B cell (primary cell): ENCODE data around the gene PAPOLB. TPM values are rescaled to one million over a fixed set of nuclear protein-coding genes. Genes with fewer than 3 reads are reported as not detected.

Experiments used
- ATAC-seq: fragments of 200-7000 bp; cut with Tn5 transposase; one replicate; pipeline ENCODE4 v1.10.0; 2021; ENCODE audit warnings: low read depth, mild to moderate bottlenecking, moderate number of reproducible peaks, moderate library complexity
- CTCF ChIA-PET: fragments of 350-600 bp; sonication (Branson Sonifier 250); formaldehyde crosslinking; loops from one replicate; lab custom pipeline; 2021; ENCODE audit warnings: antibody characterized with exemption, inconsistent platforms; lab: Charles Lee
- POLR2A ChIA-PET: fragments of 350-600 bp; sonication (Branson Sonifier 250); formaldehyde crosslinking; loops from one replicate; lab custom pipeline; 2021; ENCODE audit warnings: antibody characterized with exemption; lab: Charles Lee
- DNase-seq: peaks from one replicate; pipeline ENCODE4 v3.0.0; 2013
- H2AFZ ChIP-seq: 2 replicates; pipeline ENCODE4 v1.6.1; 2012; ENCODE audit warnings: mild to moderate bottlenecking, low read depth, low read length; ENCODE audit not compliant: insufficient read depth, poor library complexity, severe bottlenecking
- H3K27ac ChIP-seq, 2 donors: 1 replicate in 1 of 2; 2 replicates in 1 of 2; pipeline ENCODE4 v1.5.1; 2012 to 2013; ENCODE audit warnings: low read length in 2 of 2, mild to moderate bottlenecking in 2 of 2, moderate library complexity in 1 of 2
- H3K27me3 ChIP-seq, 4 experiments: fragments of 200-600 bp in 1 of 4; sonication (generic) in 1 of 4; replicated peaks in 1 of 4; 1 replicate in 2 of 4; 2 replicates in 2 of 4; pipeline versions ENCODE4 v1.6.1 to v1.7.0; 2013 to 2016; ENCODE audit warnings: low read length in 3 of 4, mild to moderate bottlenecking in 2 of 4, mixed read lengths in 1 of 4, moderate library complexity in 1 of 4; ENCODE audit not compliant: insufficient read depth in 4 of 4, control insufficient read depth in 3 of 4; ENCODE audit errors: control extremely low read depth in 1 of 4
- H3K36me3 ChIP-seq, 2 experiments: replicated peaks in 1 of 2; 1 replicate in 1 of 2; 2 replicates in 1 of 2; pipeline versions ENCODE4 v1.6.1 to v1.7.1; 2013; ENCODE audit warnings: low read length in 1 of 2; ENCODE audit not compliant: insufficient read depth in 2 of 2, control insufficient read depth in 1 of 2; ENCODE audit errors: control extremely low read depth in 1 of 2, extremely low read depth in 1 of 2
- H3K4me1 ChIP-seq, 2 donors: fragments of 200-600 bp in 1 of 2; sonication (generic) in 1 of 2; 1 replicate in 1 of 2; 2 replicates in 1 of 2; pipeline versions ENCODE4 v1.5.1 to v1.6.1; 2013 to 2017; ENCODE audit warnings: low read length in 2 of 2; ENCODE audit not compliant: control insufficient read depth in 2 of 2, insufficient read depth in 2 of 2
- H3K4me2 ChIP-seq: replicated peaks from 2 replicates; pipeline ENCODE3; 2012; ENCODE audit warnings: mild to moderate bottlenecking, low read depth, low read length; ENCODE audit not compliant: poor library complexity, severe bottlenecking
- H3K4me3 ChIP-seq, 5 experiments: fragments of 200-600 bp in 1 of 5; sonication (generic) in 1 of 5; 1 replicate in 3 of 5; 2 replicates in 2 of 5; pipeline versions ENCODE4 v1.5.1 to v1.7.0; 2011 to 2016; ENCODE audit warnings: low read length in 4 of 5, mild to moderate bottlenecking in 4 of 5, low read depth in 2 of 5, control low read depth in 1 of 5, moderate library complexity in 1 of 5; ENCODE audit not compliant: insufficient read depth in 1 of 5; ENCODE audit errors: control extremely low read depth in 1 of 5, extremely low read depth in 1 of 5
- H3K79me2 ChIP-seq: fragments of 200-600 bp; sonication (generic); one replicate; pipeline ENCODE4 v1.6.0; 2016; ENCODE audit warnings: low read length; ENCODE audit not compliant: control insufficient read depth, insufficient read depth
- H3K9ac ChIP-seq: fragments of 200-600 bp; sonication (generic); 2 replicates; pipeline ENCODE4 v1.6.1; 2017; ENCODE audit warnings: mild to moderate bottlenecking, low read length, moderate library complexity
- H3K9me3 ChIP-seq, 3 donors: one replicate each; pipeline versions ENCODE4 v1.6.1 to v1.7.1; 2013; ENCODE audit warnings: low read length in 2 of 3; ENCODE audit not compliant: control insufficient read depth in 2 of 3, insufficient read depth in 1 of 3; ENCODE audit errors: control extremely low read depth in 1 of 3
- H4K20me1 ChIP-seq: 2 replicates; pipeline ENCODE4 v1.6.0; 2012; ENCODE audit warnings: mild to moderate bottlenecking, low read length; ENCODE audit not compliant: insufficient read depth, control insufficient read depth, poor library complexity, severe bottlenecking
- H3K27ac Mint-ChIP-seq: one replicate; pipeline ENCODE4 v1.8.0; 2021; ENCODE audit warnings: mixed read lengths
- H3K27me3 Mint-ChIP-seq: one replicate; pipeline ENCODE4 v1.8.0; 2021; ENCODE audit warnings: mixed read lengths
- H3K4me1 Mint-ChIP-seq: one replicate; pipeline ENCODE4 v1.8.0; 2021; ENCODE audit warnings: mixed read lengths
- H3K4me3 Mint-ChIP-seq: one replicate; pipeline ENCODE4 v1.8.0; 2021; ENCODE audit warnings: mixed read lengths
- H3K9me3 Mint-ChIP-seq: one replicate; pipeline ENCODE4 v1.8.0; 2022; ENCODE audit warnings: mixed read lengths; ENCODE audit not compliant: insufficient read depth
- EZH2 ChIP-seq: IDR thresholded peaks from 2 replicates; pipeline ENCODE4 v1.6.1; 2012; ENCODE audit warnings: borderline replicate concordance, low read depth, mild to moderate bottlenecking, moderate library complexity, low read length; ENCODE audit not compliant: insufficient read depth, poor library complexity, severe bottlenecking
- WGBS: methylation state at CpG from one replicate; pipeline ENCODE4 v1.1.5; 2013; ENCODE audit warnings: missing lambda C conversion rate; ENCODE audit not compliant: insufficient coverage; 5-methylcytosine and 5-hydroxymethylcytosine counted together
- intact Hi-C: fragments of 100-400 bp; cut with micrococcal nuclease; formaldehyde crosslinking; loops from one replicate; pipeline ENCODE4 v1.10.0; 2022
- polyA plus RNA-seq: library from polyadenylated mRNA; depleted of rRNA; stranded (reverse); fragments of >200 nt; gene quantifications from 2 replicates; pipeline ENCODE4 v1.2.3, GENCODE V29; 2012
- total RNA-seq, 2 donors: library from RNA; stranded (reverse); fragments of 120-200 nt in 1 of 2; gene quantifications; 1 replicate in 1 of 2; 2 replicates in 1 of 2; pipeline versions ENCODE4 v1.2.3 to v1.2.4, GENCODE V29; 2013 to 2022
- TF ChIP-seq, protein P1 (sequence below): fragments of 200-600 bp; IDR thresholded peaks from one replicate; pipeline ENCODE4 v1.8.0; 2022; ENCODE audit warnings: antibody characterized with exemption, mild to moderate bottlenecking

PAPOLB gene
- total and polyA plus RNA-seq, 2 donors (not counting 1 experiment from before 2014, with no cell fraction given) = not detected

DNA sequence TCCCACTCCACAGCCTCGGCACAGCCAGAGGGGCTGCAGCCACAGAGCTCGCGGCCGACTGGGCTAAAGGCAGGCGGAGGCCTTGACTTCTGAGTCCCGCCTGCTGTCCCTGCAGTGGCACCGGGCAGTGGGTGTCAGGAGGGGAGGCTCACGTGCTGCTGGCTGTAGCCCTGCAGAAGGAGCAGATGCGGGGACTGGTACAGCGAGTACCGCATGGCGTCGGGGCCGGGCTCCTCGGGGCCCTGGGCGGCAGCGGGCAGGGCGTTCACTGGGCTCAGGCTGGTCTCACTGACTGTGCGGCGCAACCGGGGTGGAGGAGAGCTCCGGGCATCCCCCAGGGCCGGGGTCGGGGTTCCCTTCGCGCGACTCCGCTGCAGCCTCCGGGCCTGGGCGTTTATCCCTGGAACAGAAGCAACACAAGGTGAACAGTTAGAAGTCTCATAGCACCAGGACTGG lies 25.6 kb downstream of the PAPOLB start:
- H3K27me3 Mint-ChIP-seq = no peaks in the 10 kb centered on the region
- no peak overlapping the region for H3K4me3 Mint-ChIP-seq
- H3K9me3 Mint-ChIP-seq = no peaks in the 10 kb centered on the region
- Histone ChIP-seq H3K27me3 (no peaks in the 10 kb centered on the region), H3K27ac (no peak overlapping the region), H3K4me2 (no peak overlapping the region), H3K79me2 (no peaks in the 10 kb centered on the region), H3K4me3 (no peak overlapping the region), H3K4me1 (no peaks in the 10 kb centered on the region), H3K9ac (no peak overlapping the region), H4K20me1 (no peaks in the 10 kb centered on the region), H2AFZ (no peak overlapping the region), H3K9me3 (no peaks in the 10 kb centered on the region), H3K36me3 (no peaks in the 10 kb centered on the region)
- H3K27ac Mint-ChIP-seq = no peak overlapping the region
- ChIA-PET POLR2A (no interaction called here), CTCF (no interaction called here)
- DNase-seq (no peak), ATAC-seq (no peak)
- no peaks in the 10 kb centered on the region for H3K4me1 Mint-ChIP-seq
- intact Hi-C loops = no loop called here
- TF ChIP-seq EZH2 = no peak
- TF ChIP-seq, protein P1, sequence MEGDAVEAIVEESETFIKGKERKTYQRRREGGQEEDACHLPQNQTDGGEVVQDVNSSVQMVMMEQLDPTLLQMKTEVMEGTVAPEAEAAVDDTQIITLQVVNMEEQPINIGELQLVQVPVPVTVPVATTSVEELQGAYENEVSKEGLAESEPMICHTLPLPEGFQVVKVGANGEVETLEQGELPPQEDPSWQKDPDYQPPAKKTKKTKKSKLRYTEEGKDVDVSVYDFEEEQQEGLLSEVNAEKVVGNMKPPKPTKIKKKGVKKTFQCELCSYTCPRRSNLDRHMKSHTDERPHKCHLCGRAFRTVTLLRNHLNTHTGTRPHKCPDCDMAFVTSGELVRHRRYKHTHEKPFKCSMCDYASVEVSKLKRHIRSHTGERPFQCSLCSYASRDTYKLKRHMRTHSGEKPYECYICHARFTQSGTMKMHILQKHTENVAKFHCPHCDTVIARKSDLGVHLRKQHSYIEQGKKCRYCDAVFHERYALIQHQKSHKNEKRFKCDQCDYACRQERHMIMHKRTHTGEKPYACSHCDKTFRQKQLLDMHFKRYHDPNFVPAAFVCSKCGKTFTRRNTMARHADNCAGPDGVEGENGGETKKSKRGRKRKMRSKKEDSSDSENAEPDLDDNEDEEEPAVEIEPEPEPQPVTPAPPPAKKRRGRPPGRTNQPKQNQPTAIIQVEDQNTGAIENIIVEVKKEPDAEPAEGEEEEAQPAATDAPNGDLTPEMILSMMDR = no peak
- 96% methylated on average over 30 of the region's 30 CpGs for WGBS

DNA sequence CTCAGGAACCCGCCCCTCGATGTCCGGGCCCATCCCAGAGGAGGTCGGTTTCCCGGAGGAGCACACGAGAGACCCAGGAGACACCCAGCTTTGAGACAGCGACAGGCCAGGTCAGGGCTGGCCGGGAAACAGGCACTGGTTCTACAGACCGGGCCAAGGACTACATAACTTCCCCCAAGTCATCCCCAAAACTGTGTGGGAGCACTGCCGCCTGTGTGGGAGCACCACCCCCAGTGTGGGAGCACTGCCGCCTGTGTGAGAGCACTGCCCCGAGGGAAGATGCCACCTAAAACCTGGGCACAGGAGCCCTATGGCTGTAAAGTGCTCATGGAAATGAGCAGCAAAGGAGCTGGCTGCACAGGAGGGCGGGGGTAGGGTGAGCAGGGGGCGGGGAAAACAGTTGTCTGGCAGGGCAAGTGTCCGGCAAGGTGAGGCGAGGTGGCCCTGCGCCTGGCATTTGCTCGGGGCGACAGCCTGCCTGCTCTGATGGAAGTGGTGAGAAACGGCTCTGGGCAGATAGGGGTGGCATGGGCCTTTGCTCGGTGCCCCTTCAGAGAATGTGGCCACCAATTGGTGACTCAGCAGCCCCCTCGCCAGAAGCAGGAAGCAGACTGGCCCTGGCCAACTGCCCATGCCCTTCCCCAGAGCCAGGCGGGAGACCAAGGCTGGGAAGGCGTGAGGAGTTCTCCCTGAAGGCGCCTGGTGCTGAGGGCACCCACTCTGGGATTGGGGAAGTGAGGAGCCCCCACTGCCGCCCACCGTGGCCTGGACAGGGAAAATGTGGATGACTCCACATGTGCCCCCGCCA lies 26.2 kb downstream of the PAPOLB start:
- ChIA-PET CTCF (no interaction called here), POLR2A (no interaction called here)
- Mint-ChIP-seq H3K27me3 (no peaks in the 10 kb centered on the region), H3K9me3 (no peaks in the 10 kb centered on the region), H3K4me3 (no peak overlapping the region), H3K4me1 (no peaks in the 10 kb centered on the region), H3K27ac (no peak overlapping the region)
- intact Hi-C loops = no loop called here
- no peaks in the 10 kb centered on the region for H4K20me1 ChIP-seq
- no peak for DNase-seq
- H3K4me3 ChIP-seq = no peak overlapping the region
- H3K9me3 ChIP-seq = no peaks in the 10 kb centered on the region
- no peaks in the 10 kb centered on the region for H3K27me3 ChIP-seq
- H2AFZ ChIP-seq = no peak overlapping the region
- ATAC-seq = no peak
- no peak overlapping the region for H3K27ac ChIP-seq
- no peak overlapping the region for H3K4me2 ChIP-seq
- H3K36me3 ChIP-seq = no peaks in the 10 kb centered on the region
- no peak overlapping the region for H3K9ac ChIP-seq
- no peaks in the 10 kb centered on the region for H3K79me2 ChIP-seq
- TF ChIP-seq EZH2 = no peak
- TF ChIP-seq, protein P1 = no peak
- H3K4me1 ChIP-seq = no peaks in the 10 kb centered on the region
- WGBS = 90% methylated on average over 26 of the region's 28 CpGs
